Neural progenitor cell (in vitro differentiated cells): ENCODE measurements around the gene SMAD4.

Source experiments
- EZH2phosphoT487 ChIP-seq: fragments of 200-600 bp; sonication (generic); IDR thresholded peaks from 2 replicates; pipeline ENCODE4 v1.6.1; 2017; ENCODE audit warnings: antibody characterized with exemption
- TF ChIP-seq, protein P1 (sequence below): fragments of 200-600 bp; sonication (generic); IDR thresholded peaks from 2 replicates; pipeline ENCODE4 v1.5.1; 2017; ENCODE audit warnings: antibody characterized with exemption, mild to moderate bottlenecking

DNA sequence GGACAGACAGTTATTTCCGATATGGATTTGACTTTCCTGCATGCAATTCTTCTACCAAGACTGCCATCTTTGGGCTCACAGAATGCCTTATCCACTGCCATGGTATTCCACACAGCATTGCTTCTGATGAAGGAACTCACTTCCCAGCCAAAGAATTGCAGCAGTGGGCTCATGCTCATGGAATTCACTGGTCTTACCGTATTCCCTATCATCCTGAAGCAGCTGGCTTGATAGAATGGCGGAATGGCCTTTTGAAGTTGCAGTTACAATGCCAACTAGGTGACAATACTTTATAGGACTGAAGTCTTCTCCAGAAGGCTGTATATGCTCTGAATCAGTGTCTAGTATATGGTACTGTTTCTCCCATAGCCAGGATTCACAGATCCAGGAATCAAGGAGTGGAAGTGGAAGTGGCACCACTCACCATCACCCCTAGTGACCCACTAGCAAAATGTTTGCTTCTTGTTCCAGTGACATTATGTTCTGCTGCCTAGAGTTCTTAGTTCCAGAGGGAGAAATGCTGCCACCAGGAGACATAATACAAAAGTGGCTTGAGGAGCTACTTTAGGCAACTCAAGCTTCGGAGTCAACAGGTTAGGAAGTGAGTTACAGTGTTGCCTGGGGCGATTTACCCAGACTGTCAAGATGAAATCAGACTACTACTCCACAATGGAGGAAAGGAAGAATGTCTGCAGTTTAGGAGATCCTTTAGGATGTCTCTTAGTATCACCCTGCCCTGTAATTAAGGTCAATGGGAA, 23.8 kb upstream of the SMAD4 start:
- TF ChIP-seq, protein P1, sequence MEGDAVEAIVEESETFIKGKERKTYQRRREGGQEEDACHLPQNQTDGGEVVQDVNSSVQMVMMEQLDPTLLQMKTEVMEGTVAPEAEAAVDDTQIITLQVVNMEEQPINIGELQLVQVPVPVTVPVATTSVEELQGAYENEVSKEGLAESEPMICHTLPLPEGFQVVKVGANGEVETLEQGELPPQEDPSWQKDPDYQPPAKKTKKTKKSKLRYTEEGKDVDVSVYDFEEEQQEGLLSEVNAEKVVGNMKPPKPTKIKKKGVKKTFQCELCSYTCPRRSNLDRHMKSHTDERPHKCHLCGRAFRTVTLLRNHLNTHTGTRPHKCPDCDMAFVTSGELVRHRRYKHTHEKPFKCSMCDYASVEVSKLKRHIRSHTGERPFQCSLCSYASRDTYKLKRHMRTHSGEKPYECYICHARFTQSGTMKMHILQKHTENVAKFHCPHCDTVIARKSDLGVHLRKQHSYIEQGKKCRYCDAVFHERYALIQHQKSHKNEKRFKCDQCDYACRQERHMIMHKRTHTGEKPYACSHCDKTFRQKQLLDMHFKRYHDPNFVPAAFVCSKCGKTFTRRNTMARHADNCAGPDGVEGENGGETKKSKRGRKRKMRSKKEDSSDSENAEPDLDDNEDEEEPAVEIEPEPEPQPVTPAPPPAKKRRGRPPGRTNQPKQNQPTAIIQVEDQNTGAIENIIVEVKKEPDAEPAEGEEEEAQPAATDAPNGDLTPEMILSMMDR = no peak
- no peak for TF ChIP-seq EZH2phosphoT487
